Glomerular endothelial cell (primary cell): Measurements from ENCODE around the gene COPS4. TPM values are rescaled to one million over a fixed set of nuclear protein-coding genes. Genes with fewer than 3 reads are reported as not detected.

ENCODE experiments used
- DNase-seq: peaks from one replicate; pipeline ENCODE4 v3.0.0-alpha.2; 2011; ENCODE audit warnings: low read depth, low spot score; ENCODE audit errors: extremely low read depth
- total RNA-seq: library from RNA; depleted of rRNA; stranded (reverse); fragments of >200 nt; gene quantifications from 2 replicates; pipeline ENCODE4 v1.2.3, GENCODE V29; 2015

Gene COPS4
- total RNA-seq, 1 donor from 2014 or later, result 43.5 TPM

DNA sequence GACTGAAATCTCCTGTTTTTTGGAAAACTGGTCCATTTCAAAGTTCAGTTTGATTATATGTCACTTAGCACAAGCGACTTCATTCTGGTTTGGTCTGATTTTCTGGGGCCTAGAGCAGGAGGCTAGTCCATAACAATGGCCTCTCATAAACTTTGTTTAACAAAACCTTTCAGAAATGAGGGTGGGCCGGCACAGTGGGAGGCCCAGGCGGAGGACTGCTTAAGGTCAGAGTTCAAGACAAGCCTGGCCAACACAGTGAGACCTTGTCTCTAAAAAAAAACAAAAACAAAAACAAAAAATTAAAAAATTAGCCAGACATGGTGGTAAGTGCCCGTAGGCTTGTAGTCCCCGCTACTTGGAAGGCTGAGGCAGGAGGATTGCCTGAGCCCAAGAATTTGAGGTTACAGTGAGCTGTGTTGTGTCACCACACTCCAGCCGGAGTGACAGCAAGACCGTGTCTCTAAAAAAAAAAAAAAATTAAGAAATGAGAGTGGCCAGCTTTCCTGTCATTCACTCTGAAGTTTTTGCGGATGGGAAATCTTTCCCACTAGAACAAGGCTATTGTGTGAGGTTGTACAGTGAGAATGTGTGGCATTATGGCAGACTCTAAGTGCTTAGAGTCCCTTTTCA, 80.8 kb downstream of the COPS4 start:
- DNase-seq, result no peak

DNA sequence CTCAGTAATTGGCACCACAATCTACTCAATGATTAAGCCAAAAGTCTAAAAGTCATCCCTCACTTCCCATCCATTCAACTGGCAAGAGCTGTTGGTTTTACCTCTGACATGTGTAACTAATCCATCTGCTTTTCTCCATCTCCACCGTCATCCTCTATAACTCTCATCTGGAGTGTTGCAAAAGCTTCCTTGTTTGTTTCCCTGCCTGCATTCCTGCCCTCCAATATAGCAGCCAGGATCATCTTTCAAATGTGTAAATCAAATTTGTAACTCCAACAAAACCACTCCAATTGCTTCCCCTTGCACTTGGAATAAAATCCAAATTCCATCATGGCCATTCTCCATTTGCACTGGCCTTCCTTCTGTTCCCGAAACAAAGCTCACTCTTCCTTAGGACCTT, 83.9 kb downstream of the COPS4 start:
- DNase-seq, result no peak

DNA sequence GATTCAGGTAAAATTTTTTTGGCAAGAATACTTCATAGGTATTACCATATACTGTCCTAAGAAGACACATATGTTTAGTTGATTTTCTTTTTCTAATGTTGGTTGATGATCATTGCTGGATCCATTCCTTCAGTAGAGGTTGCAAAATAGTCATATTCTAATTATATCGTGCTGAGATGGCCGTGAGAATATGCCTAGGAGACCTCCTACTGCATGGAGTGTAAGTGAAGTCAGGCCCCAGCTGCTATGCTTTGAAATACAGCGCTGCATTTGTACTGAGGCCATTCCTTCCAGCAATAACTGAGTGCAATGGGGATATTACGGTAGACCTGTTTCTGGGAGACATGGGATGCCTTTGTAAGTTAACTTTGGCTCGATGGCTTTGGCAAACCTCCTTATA, 86.3 kb downstream of the COPS4 start:
- DNase-seq, result no peak

DNA sequence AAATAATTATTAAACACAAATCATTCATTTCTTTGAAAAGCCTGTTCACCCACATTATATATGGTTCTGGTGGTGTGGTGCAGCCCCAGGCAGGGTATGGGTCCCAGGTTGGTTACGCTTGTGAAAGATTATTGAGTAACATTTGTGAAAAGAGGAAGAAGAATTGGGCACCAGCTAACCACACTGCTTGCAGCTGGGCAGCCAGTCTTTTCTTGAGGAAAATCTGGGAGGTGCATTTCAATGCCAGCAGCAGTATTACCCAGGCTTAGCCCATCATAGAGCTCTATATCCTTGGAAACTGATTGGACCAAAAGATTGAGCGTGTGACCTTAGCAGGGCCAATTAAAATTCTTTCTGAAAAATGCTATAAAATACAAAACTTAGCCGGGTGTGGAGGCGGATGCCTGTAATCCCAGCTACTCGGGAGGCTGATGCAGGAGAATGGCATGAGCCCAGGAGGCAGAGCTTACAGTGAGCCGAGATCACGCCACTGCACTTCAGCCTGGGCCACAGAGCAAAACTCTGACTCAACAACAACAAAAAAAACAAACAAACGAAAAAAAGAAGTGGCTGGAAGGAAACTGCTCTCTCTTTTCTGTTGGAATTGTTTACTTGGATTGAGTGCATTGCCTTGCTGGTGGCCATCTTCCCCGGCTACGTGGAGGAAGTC, 89.3 kb downstream of the COPS4 start:
- DNase-seq, result no peak

Other genes with a start within 250 kb of the COPS4 start
- 28.4 and 35.8 TPM in 2 replicates for gene SCD5, start 236.4 kb upstream of the COPS4 start, total RNA-seq
- 252 and 304 TPM in 2 replicates for gene SEC31A, start 144.0 kb upstream of the COPS4 start, total RNA-seq
- 1.4 and 2.3 TPM in 2 replicates for gene THAP9, start 134.4 kb upstream of the COPS4 start, total RNA-seq
- 3.7 and 9.2 TPM in 2 replicates for gene LIN54, start 24.4 kb upstream of the COPS4 start, total RNA-seq
- 0.10 and 0.18 TPM in 2 replicates for gene PLAC8, start 79.5 kb downstream of the COPS4 start, total RNA-seq
- 14.1 and 17.5 TPM in 2 replicates for gene COQ2, start 249.6 kb downstream of the COPS4 start, total RNA-seq